BJ (cell line): Measurements from ENCODE around the gene ARHGEF17. TPM values are rescaled to one million over a fixed set of nuclear protein-coding genes. Genes with fewer than 3 reads are reported as not detected.
"Not testable (repeated sequence)": the region's sequence is repeated elsewhere in the genome, so short reads cannot be mapped to it uniquely, and the experiment has no call there.

Source experiments
- CTCF ChIA-PET: fragments of 350-600 bp; formaldehyde crosslinking; extraction: SDS; loops from one replicate; lab custom pipeline; 2021; ENCODE audit warnings: antibody characterized with exemption, inconsistent platforms; lab: Yijun Ruan, JAX
- POLR2A ChIA-PET: fragments of 300-600 bp; sonication (Branson Sonifier 250); formaldehyde crosslinking; extraction: SDS; loops from one replicate; lab custom pipeline; 2021; ENCODE audit warnings: antibody characterized with exemption; lab: Charles Lee
- DNase-seq: peaks from one replicate; pipeline ENCODE4 v3.0.0-alpha.2; 2011; ENCODE audit warnings: low read depth
- H3K27me3 ChIP-seq: 2 replicates; pipeline ENCODE4 v1.6.0; 2011; ENCODE audit warnings: low read length; ENCODE audit not compliant: control insufficient read depth, insufficient read depth
- H3K36me3 ChIP-seq: 2 replicates; pipeline ENCODE4 v1.5.1; 2011; ENCODE audit warnings: low read length; ENCODE audit not compliant: control insufficient read depth, insufficient read depth
- H3K4me3 ChIP-seq: 2 replicates; pipeline ENCODE4 v1.5.1; 2011; ENCODE audit warnings: low read depth, mild to moderate bottlenecking, control low read depth, low read length
- polyA plus RNA-seq: library from polyadenylated mRNA; depleted of rRNA; stranded (reverse); fragments of >200 nt; gene quantifications from 2 replicates; pipeline ENCODE4 v1.2.3, GENCODE V29; 2011
- TF ChIP-seq, protein P1 (sequence below): IDR thresholded peaks from 2 replicates; pipeline ENCODE4 v1.5.1; 2011; ENCODE audit warnings: low read depth, mild to moderate bottlenecking, control low read depth, inconsistent platforms, low read length, moderate library complexity; ENCODE audit not compliant: insufficient read depth

The ARHGEF17 gene
- polyA plus RNA-seq, 1 experiment, result 85.7 TPM

DNA sequence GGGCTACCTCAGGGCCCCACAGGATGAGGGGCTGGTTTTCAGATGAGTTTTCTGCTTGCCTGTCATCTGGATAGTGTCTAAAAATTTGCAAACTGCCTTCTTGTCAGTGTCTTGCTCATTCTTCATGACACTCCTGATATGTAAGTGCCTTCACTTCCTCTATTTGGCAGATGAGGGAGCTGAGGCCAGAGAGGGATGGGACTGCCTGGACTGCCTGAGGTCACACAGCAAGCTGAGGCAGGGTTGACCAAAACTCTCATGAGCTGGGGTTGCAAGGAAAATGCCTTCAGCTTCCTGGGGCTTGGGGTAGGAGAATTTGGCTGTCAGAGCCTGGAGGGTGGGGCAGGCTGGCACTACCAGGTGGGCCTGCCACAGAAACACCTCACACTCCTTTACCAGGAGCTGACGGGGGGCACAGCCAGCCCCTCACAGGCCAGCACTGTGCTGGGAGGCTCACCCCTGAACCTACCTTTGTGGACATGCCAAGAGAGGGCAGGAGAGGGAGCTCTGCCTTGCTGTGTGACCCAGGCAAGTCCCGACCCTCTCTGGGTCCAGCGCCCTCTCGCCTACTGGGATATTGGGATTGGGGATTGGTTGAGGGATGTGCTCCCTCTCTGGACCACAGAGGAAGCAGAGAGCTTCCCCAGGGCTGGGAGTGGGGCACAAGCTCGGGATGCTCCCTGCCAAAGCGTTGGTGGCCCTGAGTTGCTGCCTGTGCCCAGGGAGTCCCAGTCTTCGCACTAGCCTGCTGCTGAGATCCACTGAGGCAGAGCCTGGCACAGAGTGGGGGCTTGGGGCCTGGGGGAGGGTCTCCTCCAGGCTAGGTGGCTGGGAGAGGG, 37.8 kb upstream of the ARHGEF17 start:
- TF ChIP-seq, protein P1, sequence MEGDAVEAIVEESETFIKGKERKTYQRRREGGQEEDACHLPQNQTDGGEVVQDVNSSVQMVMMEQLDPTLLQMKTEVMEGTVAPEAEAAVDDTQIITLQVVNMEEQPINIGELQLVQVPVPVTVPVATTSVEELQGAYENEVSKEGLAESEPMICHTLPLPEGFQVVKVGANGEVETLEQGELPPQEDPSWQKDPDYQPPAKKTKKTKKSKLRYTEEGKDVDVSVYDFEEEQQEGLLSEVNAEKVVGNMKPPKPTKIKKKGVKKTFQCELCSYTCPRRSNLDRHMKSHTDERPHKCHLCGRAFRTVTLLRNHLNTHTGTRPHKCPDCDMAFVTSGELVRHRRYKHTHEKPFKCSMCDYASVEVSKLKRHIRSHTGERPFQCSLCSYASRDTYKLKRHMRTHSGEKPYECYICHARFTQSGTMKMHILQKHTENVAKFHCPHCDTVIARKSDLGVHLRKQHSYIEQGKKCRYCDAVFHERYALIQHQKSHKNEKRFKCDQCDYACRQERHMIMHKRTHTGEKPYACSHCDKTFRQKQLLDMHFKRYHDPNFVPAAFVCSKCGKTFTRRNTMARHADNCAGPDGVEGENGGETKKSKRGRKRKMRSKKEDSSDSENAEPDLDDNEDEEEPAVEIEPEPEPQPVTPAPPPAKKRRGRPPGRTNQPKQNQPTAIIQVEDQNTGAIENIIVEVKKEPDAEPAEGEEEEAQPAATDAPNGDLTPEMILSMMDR, result no peak
- Histone ChIP-seq H3K4me3 (no peak overlapping the region), H3K36me3 (no peaks in the 10 kb centered on the region), H3K27me3 (peaks cover 11% of the 10 kb centered on the region)
- DNase-seq, result no peak
- ChIA-PET CTCF (interaction anchor here (0.9 to 12.5 kb wide), 3 partner anchors 18 to 87 kb away, joined by 3 to 60 read pairs (median 4); no protein-coding TSS in a partner anchor), POLR2A (no interaction called here)

DNA sequence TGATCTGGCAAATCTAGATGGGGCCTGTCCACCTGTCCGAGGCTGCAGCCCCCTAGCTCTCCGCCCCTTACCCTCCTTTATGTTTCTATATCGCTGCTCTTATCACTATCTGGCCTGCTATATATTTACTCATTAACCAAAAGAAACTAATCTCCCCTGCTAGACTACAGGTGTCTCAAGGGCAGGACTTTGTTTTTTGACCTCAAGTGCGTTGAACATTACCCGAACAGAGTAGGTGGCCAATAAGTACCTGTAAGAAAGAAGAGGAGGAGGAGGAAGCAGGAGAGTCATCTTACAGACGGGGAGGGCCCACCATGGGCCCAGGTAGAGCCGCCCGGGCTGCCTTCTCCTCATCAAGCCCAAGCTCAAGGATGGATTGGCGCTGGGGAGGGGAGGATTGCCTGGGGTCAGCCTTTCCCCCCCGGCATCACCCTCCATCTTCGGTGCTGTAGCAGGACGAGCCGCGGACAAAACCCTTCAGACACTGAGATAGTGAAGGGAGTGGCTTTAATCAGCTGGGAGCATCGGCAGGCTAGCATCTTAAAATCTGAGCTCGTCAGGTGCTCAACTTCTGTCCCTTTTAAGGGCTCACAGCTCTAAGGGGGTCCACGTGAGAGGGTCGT, 37.1 kb upstream of the ARHGEF17 start:
- CTCF ChIA-PET, result interaction anchor here (1.4 to 12.5 kb wide), 2 partner anchors 17 to 87 kb away, joined by 4 to 60 read pairs; no protein-coding TSS in a partner anchor
- TF ChIP-seq, protein P1, result no peak
- Histone ChIP-seq H3K36me3 (no peaks in the 10 kb centered on the region), H3K4me3 (no peak overlapping the region), H3K27me3 (peaks cover 10% of the 10 kb centered on the region)
- no peak for DNase-seq
- POLR2A ChIA-PET, result no interaction called here

DNA sequence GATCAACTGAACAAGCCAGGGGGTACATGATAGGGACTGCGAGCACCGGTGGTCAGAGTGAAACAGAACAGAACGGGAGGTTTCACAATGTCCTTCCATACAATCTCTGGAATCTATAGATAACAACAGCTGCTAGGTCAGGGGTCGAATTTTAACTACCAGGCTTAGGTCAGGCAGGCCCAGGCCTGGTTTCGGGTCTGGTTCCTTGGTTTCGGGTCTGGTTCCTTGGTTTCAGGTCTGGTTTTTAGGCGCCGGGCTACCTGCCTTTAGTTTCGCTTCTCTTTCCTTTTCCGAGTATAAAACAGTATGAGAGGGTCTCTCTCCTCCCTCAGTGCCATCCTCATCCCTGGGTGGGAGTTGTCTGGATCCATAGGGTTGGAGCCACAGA, 36.6 kb upstream of the ARHGEF17 start:
- H3K4me3 ChIP-seq, POLR2A ChIA-PET, H3K36me3 ChIP-seq, H3K27me3 ChIP-seq, DNase-seq: not testable (repeated sequence)
- CTCF ChIA-PET, result interaction anchor here (1.4 to 12.5 kb wide), 2 partner anchors 17 to 88 kb away, joined by 4 to 60 read pairs; no protein-coding TSS in a partner anchor

DNA sequence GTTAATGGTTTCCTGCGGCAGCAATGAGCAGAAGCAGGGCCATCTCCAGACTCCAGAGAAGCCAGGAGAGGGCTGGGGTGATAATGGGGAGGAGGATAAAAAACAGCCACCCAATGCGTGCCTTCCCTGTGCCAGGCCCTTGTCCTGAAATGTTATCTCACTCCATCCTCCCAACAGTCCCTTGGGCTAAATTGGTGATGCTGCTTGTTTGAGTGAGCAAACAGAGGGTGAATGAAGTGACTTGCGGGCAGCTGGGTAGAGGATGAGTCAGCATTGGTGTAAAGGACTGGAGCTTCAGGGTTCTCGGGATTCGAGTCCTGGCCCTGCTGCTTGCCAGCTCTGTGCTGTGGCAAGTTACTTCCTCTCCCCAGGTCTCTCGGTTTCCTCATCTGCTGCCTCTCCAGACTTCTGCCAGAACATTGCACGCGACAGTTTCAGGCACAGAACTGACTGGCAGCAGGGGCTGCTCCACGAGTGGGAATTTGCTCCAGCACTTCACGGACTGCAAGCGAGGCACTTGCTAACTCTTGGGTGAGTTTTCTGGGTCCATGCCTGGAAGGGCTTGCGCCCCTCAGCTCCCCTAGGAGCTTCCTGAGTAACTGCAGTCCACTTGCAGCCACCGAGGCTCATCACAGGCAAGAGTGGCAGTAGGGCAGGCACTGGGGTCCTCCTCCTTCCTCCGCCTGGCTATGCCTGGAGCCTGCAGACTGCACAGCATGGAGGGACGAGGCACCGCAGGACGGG, 36.0 kb upstream of the ARHGEF17 start, which contains the start of gene P2RY6:
P2RY6 (plus strand) TSS at position 403 of the 744 bp plus-strand sequence. CDS start 24,181 bp downstream, outside the sequence.
- ChIA-PET CTCF (interaction anchor here (1.2 to 12.5 kb wide), 3 partner anchors 10 to 16 kb away, joined by 3 to 60 read pairs (median 8); no protein-coding TSS in a partner anchor), POLR2A (interaction anchor here (0.6 kb wide), 1 partner anchor 10 kb away, joined by 10 read pairs; no protein-coding TSS in a partner anchor)
- TF ChIP-seq, protein P1, result no peak
- no peak for DNase-seq
- H3K4me3 ChIP-seq, result no peak within 1 kb of the TSS
- H3K27me3 ChIP-seq, result peaks cover 8% of the 10 kb centered on the region; the same call in 1 of the 2 replicates
- H3K36me3 ChIP-seq, result no peaks in the 10 kb centered on the region

DNA sequence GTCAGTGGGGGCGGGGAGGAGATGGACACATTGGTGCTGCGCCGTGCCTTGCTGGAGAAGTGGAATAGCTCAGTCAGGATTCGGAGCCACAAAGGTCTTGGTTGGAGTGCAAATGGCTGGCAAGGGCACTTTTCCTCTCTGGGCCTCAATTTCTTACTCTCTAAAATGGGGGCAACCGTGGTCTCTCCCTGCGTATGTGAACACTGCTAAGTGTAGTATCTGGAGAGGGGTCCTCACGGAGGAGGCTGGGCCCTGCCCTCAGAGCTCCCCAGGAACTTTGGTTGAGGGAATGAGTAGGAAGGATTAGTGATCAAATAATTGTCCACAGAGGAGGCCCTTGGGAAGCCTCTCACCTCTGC, 35.4 kb upstream of the ARHGEF17 start:
- no peaks in the 10 kb centered on the region for H3K36me3 ChIP-seq
- ChIA-PET CTCF (interaction anchor here (1.2 to 12.5 kb wide), 3 partner anchors 10 to 16 kb away, joined by 3 to 60 read pairs (median 8); no protein-coding TSS in a partner anchor), POLR2A (interaction anchor here (0.6 kb wide), 1 partner anchor 10 kb away, joined by 10 read pairs; no protein-coding TSS in a partner anchor)
- peaks cover 8% of the 10 kb centered on the region; the same call in 1 of the 2 replicates for H3K27me3 ChIP-seq
- no peak overlapping the region for H3K4me3 ChIP-seq
- TF ChIP-seq, protein P1, result no peak
- no peak for DNase-seq
